PC-3 (cell line): ENCODE data around the gene LINC01488. TPM values are rescaled to one million over a fixed set of nuclear protein-coding genes. Genes with fewer than 3 reads are reported as not detected.

Experiments
- ATAC-seq: fragments of 200-7000 bp; cut with Tn5 transposase; 2 replicates; pipeline ENCODE4 v1.9.1; 2020; ENCODE audit warnings: mild to moderate bottlenecking, moderate library complexity
- BruUV-seq: library from RNA; stranded (reverse); fragments of 400-500 nt; replicated peaks from 2 replicates; lab custom pipeline; 2021; lab: Mats Ljungman, UMichigan
- CTCF ChIA-PET: fragments of 300-600 bp; sonication (Branson Sonifier 250); formaldehyde crosslinking; loops from one replicate; lab custom pipeline; 2022; ENCODE audit warnings: antibody characterized with exemption; lab: Charles Lee
- POLR2A ChIA-PET: fragments of 300-600 bp; sonication (Branson Sonifier 250); formaldehyde crosslinking; loops from one replicate; lab custom pipeline; 2022; ENCODE audit warnings: antibody characterized with exemption; ENCODE audit not compliant: unreplicated experiment; lab: Charles Lee
- DNase-seq: peaks from one replicate; pipeline ENCODE4 v3.0.0-alpha.2; 2015
- H2AFZ ChIP-seq: fragments of 300-600 bp; sonication (generic); 2 replicates; pipeline ENCODE4 v1.6.0; 2016; ENCODE audit warnings: antibody characterized with exemption, low read length
- H3F3A ChIP-seq: fragments of 300-600 bp; sonication (generic); one replicate; pipeline ENCODE4 v1.6.0; 2017; ENCODE audit warnings: antibody characterized with exemption, low read length, control low read depth, mild to moderate bottlenecking; ENCODE audit not compliant: unreplicated experiment
- H3K27ac ChIP-seq: fragments of 300-600 bp; sonication (generic); 2 replicates; pipeline ENCODE4 v1.5.1; 2016; ENCODE audit warnings: mild to moderate bottlenecking, low read length
- H3K27me3 ChIP-seq: fragments of 300-600 bp; sonication (generic); 2 replicates; pipeline ENCODE4 v1.6.1; 2016; ENCODE audit warnings: low read length, mixed read lengths
- H3K36me3 ChIP-seq: fragments of 300-600 bp; sonication (generic); 2 replicates; pipeline ENCODE4 v1.6.1; 2016; ENCODE audit warnings: low read depth, mixed run types, low read length, mixed read lengths
- H3K4me1 ChIP-seq: fragments of 300-600 bp; sonication (generic); 2 replicates; pipeline ENCODE4 v1.5.1; 2016; ENCODE audit warnings: low read length; ENCODE audit not compliant: insufficient read depth
- H3K4me2 ChIP-seq: fragments of 300-600 bp; sonication (generic); 2 replicates; pipeline ENCODE4 v1.6.0; 2016; ENCODE audit warnings: low read length
- H3K4me3 ChIP-seq: fragments of 300-600 bp; sonication (generic); 2 replicates; pipeline ENCODE4 v1.5.1; 2016; ENCODE audit warnings: mild to moderate bottlenecking, low read length, mixed read lengths
- H3K79me2 ChIP-seq: fragments of 300-600 bp; sonication (generic); 2 replicates; pipeline ENCODE4 v1.6.1; 2017; ENCODE audit warnings: low read length, mixed read lengths
- H3K9ac ChIP-seq: fragments of 300-600 bp; sonication (generic); 2 replicates; pipeline ENCODE4 v1.6.0; 2016; ENCODE audit warnings: mild to moderate bottlenecking, low read length
- H3K9me2 ChIP-seq: fragments of 300-600 bp; sonication (generic); replicated peaks from 2 replicates; pipeline ENCODE4 v1.6.1; 2016; ENCODE audit warnings: mixed run types, low read length, mixed read lengths
- H3K9me3 ChIP-seq: fragments of 300-600 bp; sonication (generic); 2 replicates; pipeline ENCODE4 v1.6.1; 2016; ENCODE audit warnings: low read length, mixed read lengths
- H4K20me1 ChIP-seq: fragments of 300-600 bp; sonication (generic); 2 replicates; pipeline ENCODE4 v1.6.1; 2016; ENCODE audit warnings: low read length, mixed read lengths
- EZH2 ChIP-seq: fragments of 300-600 bp; sonication (generic); IDR thresholded peaks from one replicate; pipeline ENCODE4 v1.6.1; 2017; ENCODE audit warnings: antibody characterized with exemption, mild to moderate bottlenecking, low read length; ENCODE audit not compliant: unreplicated experiment
- EZH2phosphoT487 ChIP-seq: fragments of 300-600 bp; sonication (generic); IDR thresholded peaks from 2 replicates; pipeline ENCODE4 v1.6.1; 2018; ENCODE audit warnings: mild to moderate bottlenecking, antibody characterized with exemption, low read length, borderline replicate concordance
- intact Hi-C: fragments of 100-400 bp; cut with micrococcal nuclease; formaldehyde crosslinking; loops from 2 replicates; pipeline ENCODE4 v1.9.0; 2023
- total RNA-seq: library from RNA; depleted of rRNA; stranded (reverse); fragments of >200 nt; gene quantifications from 2 replicates; pipeline ENCODE4 v1.2.3, GENCODE V29; 2014
- TF ChIP-seq, protein P1 (sequence below): fragments of 300-600 bp; sonication (generic); conservative IDR thresholded peaks from 2 replicates; pipeline ENCODE4 v1.5.1; 2017; ENCODE audit warnings: antibody characterized with exemption, low read depth, mild to moderate bottlenecking, low read length

The LINC01488 gene
- total RNA-seq, 1 experiment from 2014 or later: not detected

- ATAC-seq: no peak
- Histone ChIP-seq H3K79me2 (no peaks in the 10 kb centered on the region), H3K9ac (no peak overlapping the region), H3K4me1 (no peaks in the 10 kb centered on the region), H2AFZ (no peak overlapping the region), H3F3A (no peaks in the 10 kb centered on the region), H3K9me2 (no peaks in the 10 kb centered on the region), H4K20me1 (no peaks in the 10 kb centered on the region), H3K9me3 (no peaks in the 10 kb centered on the region), H3K27me3 (no peaks in the 10 kb centered on the region), H3K4me3 (no peak overlapping the region), H3K4me2 (no peak overlapping the region), H3K27ac (no peak overlapping the region), H3K36me3 (no peaks in the 10 kb centered on the region)
- BruUV-seq: no TSS peak
- POLR2A ChIA-PET: no interaction called here
- no peak for DNase-seq
- CTCF ChIA-PET: no interaction called here
- intact Hi-C loops: no loop called here
- TF ChIP-seq, protein P1, sequence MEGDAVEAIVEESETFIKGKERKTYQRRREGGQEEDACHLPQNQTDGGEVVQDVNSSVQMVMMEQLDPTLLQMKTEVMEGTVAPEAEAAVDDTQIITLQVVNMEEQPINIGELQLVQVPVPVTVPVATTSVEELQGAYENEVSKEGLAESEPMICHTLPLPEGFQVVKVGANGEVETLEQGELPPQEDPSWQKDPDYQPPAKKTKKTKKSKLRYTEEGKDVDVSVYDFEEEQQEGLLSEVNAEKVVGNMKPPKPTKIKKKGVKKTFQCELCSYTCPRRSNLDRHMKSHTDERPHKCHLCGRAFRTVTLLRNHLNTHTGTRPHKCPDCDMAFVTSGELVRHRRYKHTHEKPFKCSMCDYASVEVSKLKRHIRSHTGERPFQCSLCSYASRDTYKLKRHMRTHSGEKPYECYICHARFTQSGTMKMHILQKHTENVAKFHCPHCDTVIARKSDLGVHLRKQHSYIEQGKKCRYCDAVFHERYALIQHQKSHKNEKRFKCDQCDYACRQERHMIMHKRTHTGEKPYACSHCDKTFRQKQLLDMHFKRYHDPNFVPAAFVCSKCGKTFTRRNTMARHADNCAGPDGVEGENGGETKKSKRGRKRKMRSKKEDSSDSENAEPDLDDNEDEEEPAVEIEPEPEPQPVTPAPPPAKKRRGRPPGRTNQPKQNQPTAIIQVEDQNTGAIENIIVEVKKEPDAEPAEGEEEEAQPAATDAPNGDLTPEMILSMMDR: no peak
- TF ChIP-seq EZH2phosphoT487: no peak
Observed at GRCh38 chr11:69473276-69473845, 8.1 kb upstream of the LINC01488 start.

- Histone ChIP-seq H3K79me2 (no peaks in the 10 kb centered on the region), H3K36me3 (no peaks in the 10 kb centered on the region), H3K9me2 (no peaks in the 10 kb centered on the region), H3K9ac (no peak overlapping the region), H3K9me3 (no peaks in the 10 kb centered on the region), H3K4me1 (peaks cover 5% of the 10 kb centered on the region), H3K4me3 (no peak overlapping the region), H2AFZ (no peak overlapping the region), H4K20me1 (no peaks in the 10 kb centered on the region), H3K4me2 (no peak overlapping the region), H3K27ac (no peak overlapping the region), H3F3A (no peaks in the 10 kb centered on the region), H3K27me3 (no peaks in the 10 kb centered on the region)
- intact Hi-C loops: no loop called here
- no peak for DNase-seq
- POLR2A ChIA-PET: no interaction called here
- no peak for TF ChIP-seq EZH2phosphoT487
- TF ChIP-seq, protein P1: no peak
- TF ChIP-seq EZH2: no peak
- CTCF ChIA-PET: no interaction called here
- no peak for ATAC-seq
- BruUV-seq: no TSS peak
Observed at GRCh38 chr11:69474736-69475135, 6.7 kb upstream of the LINC01488 start.

DNA sequence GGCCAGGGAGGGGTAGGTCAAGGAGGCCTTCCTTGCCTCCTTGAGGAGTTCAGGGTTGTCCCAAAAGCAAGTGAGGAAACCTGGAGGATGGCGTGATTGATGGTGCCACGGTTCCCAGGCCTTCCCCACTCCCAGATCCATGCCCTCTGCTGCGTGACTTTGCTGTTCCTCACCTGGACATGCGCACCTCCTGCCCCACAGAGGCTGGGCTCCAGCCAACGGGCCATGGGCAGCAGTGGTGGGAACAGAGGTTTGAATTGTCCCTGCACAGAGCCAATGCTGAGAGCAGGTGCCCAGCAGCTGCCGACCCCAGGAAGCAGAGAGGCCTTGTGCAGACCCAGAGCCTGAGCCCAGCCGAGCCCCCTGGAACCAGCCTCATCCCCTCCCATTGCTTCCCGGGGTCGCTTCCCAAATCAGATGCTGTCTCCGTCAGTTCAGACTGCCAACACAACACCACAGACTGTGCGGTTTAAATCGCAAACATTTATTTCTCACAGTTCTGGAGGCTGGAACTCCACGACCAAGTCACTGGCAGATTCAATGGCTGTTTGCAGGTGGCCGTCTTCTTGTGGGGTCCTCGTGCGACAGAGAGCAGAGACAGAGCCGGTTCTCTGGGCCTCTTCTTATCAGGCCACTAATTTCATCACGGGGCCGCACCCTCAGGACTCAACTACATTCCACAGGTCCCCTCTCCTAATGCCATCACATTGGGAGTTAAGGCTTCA, 6.2 kb upstream of the LINC01488 start:
- Histone ChIP-seq H3K79me2 (no peaks in the 10 kb centered on the region), H3K4me2 (no peak overlapping the region), H3K27me3 (no peaks in the 10 kb centered on the region), H3K36me3 (no peaks in the 10 kb centered on the region), H3K9me2 (no peaks in the 10 kb centered on the region), H3F3A (no peaks in the 10 kb centered on the region), H2AFZ (no peak overlapping the region), H4K20me1 (no peaks in the 10 kb centered on the region), H3K4me1 (peaks cover 10% of the 10 kb centered on the region), H3K4me3 (no peak overlapping the region), H3K27ac (no peak overlapping the region), H3K9me3 (no peaks in the 10 kb centered on the region), H3K9ac (no peak overlapping the region)
- TF ChIP-seq EZH2 (no peak), EZH2phosphoT487 (no peak)
- TF ChIP-seq, protein P1: no peak
- no peak for ATAC-seq
- POLR2A ChIA-PET: no interaction called here
- BruUV-seq: no TSS peak
- no peak for DNase-seq
- CTCF ChIA-PET: no interaction called here
- intact Hi-C loops: no loop called here
